ENCODE results near the gene AP4M1. TPM values are rescaled to one million over a fixed set of nuclear protein-coding genes. Genes with fewer than 3 reads are reported as not detected.

AP4M1 gene
- total and polyA plus RNA-seq, 7 donors, result 8.8 to 19.2 (median 12.0) TPM

DNA sequence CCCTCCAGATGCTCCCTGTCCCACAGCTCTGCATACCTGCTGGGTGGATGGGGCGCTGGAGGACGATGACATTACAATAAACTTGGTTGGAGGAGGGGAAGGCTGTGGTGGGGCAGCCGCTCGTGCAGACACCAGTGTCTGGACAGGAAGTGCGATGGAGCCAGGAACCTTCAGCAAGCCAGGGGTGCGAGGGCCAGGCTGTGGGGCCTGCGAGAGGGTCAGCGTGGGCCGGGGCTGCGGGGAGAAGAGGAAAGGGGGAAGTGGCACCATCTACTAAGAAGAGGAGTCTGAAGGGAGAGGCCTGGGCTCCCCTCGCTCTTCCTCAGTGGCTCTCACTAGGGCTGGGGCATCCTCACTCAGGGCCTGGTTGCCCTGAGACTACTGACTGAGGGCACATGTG lies 6.4 kb downstream of the AP4M1 start:
- Histone ChIP-seq H3K27ac (no peak overlapping the region), H3K36me3 (ENCODE audit: insufficient read depth in 1 of 2, low read depth in 1 of 2) (peaks cover 0 to 96% of the 10 kb centered on the region in 2 donors), H3K4me3 (no peak overlapping the region), H3K4me1 (no peaks in the 10 kb centered on the region), H3K9me3 (no peaks in the 10 kb centered on the region), H3K27me3 (ENCODE audit: insufficient read depth in 3 of 3, low read length in 2 of 3) (no peaks in the 10 kb centered on the region)
- 81 to 90% (median 82%) methylated on average over 10 to 11 of the region's 11 CpGs for WGBS, 3 donors
- no peak for DNase-seq
- TF ChIP-seq, protein P1, sequence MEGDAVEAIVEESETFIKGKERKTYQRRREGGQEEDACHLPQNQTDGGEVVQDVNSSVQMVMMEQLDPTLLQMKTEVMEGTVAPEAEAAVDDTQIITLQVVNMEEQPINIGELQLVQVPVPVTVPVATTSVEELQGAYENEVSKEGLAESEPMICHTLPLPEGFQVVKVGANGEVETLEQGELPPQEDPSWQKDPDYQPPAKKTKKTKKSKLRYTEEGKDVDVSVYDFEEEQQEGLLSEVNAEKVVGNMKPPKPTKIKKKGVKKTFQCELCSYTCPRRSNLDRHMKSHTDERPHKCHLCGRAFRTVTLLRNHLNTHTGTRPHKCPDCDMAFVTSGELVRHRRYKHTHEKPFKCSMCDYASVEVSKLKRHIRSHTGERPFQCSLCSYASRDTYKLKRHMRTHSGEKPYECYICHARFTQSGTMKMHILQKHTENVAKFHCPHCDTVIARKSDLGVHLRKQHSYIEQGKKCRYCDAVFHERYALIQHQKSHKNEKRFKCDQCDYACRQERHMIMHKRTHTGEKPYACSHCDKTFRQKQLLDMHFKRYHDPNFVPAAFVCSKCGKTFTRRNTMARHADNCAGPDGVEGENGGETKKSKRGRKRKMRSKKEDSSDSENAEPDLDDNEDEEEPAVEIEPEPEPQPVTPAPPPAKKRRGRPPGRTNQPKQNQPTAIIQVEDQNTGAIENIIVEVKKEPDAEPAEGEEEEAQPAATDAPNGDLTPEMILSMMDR (IDR thresholded peaks at IDR 0.05), result no peak
- ATAC-seq, result no peak
- intact Hi-C loops (cut with DNase I), result no loop called here

DNA sequence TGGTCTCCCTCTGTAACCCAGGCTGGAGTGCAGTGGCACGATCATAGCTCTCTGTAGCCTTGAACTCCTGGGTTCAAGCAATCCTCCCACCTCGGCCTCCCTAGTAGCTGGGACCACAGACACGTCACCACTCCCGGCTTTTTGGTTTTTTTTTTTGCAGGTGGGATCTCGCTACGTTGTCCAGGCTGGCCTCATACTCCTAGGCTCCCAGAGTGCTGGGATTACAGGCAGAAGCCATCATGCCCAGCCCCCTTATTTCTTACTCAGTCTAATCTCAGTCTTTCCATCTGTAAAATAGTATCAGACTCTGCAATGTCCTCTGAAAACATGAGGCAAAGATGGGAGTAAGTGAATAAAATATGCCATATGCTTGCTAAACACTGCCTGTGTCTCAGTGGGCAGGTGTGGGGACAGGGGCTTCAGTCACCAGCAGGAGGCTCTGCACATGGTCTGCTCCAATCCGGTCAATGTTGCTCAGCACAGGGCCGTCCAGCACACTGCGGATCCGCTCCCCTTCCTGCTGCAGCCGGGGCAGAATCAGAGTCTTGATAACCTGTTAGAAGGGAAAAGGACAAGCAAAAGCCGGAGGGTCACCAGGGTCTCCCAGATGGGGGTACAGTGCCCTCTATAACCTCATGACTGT lies 8.2 kb downstream of the AP4M1 start:
- no peak for DNase-seq
- ATAC-seq, result no peak
- Histone ChIP-seq H3K27ac (no peak overlapping the region), H3K4me3 (no peak overlapping the region), H3K4me1 (no peaks in the 10 kb centered on the region), H3K36me3 (ENCODE audit: insufficient read depth in 1 of 2, low read depth in 1 of 2) (peaks cover 0 to 94% of the 10 kb centered on the region in 2 donors), H3K27me3 (ENCODE audit: insufficient read depth in 3 of 3, low read length in 2 of 3) (no peaks in the 10 kb centered on the region), H3K9me3 (no peaks in the 10 kb centered on the region)
- TF ChIP-seq, protein P1 (IDR thresholded peaks at IDR 0.05), result no peak
- WGBS, 3 donors, result 83 to 87% (median 85%) methylated on average over 12 of the region's 12 CpGs
- intact Hi-C loops (cut with DNase I), result no loop called here

DNA sequence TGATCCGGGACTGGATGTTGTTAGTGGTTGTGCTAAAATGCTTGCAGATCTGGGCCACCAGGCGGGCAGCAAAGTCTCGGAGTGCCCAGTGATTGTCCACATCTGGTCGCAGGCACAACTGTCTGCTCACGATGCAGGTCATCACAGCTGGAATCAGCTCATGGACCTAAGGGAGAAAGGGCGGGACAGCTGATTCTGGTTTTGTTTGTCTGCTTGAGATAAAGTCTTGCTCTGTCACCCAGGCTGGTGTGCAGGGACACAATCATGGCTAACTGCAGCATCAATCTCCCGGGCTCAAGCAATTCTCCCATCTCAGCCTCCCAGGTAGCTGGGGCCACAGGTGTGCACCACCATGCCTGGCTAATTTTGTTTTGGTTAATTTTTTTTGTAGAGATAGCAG lies 9.7 kb downstream of the AP4M1 start:
- ATAC-seq, result no peak
- intact Hi-C loops (cut with DNase I), result no loop called here
- no peak overlapping the region for H3K27ac ChIP-seq
- no peak for DNase-seq
- peaks cover 0 to 78% of the 10 kb centered on the region in 2 donors for H3K36me3 ChIP-seq (ENCODE audit: insufficient read depth in 1 of 2, low read depth in 1 of 2)
- no peaks in the 10 kb centered on the region for H3K4me1 ChIP-seq
- TF ChIP-seq, protein P1 (IDR thresholded peaks at IDR 0.05), result no peak
- H3K4me3 ChIP-seq, result no peak overlapping the region
- WGBS, 3 donors, result 86 to 91% (median 91%) methylated on average over 7 of the region's 7 CpGs
- H3K9me3 ChIP-seq, result no peaks in the 10 kb centered on the region
- no peaks in the 10 kb centered on the region for H3K27me3 ChIP-seq (ENCODE audit: insufficient read depth in 3 of 3, low read length in 2 of 3)

DNA sequence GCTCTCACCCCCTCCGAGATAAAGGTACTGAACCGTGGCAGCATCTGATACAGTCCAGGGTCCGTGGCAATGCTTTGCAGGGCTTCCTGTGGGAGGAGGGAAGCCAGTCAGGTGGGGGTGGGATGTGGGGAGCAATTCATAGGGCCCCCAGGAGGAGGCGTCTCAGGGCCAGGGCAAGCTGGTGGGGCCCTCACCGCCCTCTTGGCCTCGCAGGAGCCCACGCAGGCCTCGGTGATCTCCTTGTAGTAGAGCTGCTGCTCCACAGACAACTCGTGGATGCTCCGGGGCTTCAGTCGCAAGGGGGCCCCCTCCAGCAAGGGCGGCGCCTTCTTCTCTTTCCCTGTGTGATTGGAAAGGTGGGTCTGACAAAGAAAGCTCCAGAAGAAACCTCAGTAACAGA lies 10.5 kb downstream of the AP4M1 start:
- WGBS, 3 donors, result 89 to 93% (median 89%) methylated on average over 13 of the region's 13 CpGs
- DNase-seq (no peak), ATAC-seq (no peak)
- Histone ChIP-seq H3K4me3 (no peak overlapping the region), H3K27ac (no peak overlapping the region), H3K4me1 (no peaks in the 10 kb centered on the region), H3K9me3 (no peaks in the 10 kb centered on the region), H3K27me3 (ENCODE audit: insufficient read depth in 3 of 3, low read length in 2 of 3) (no peaks in the 10 kb centered on the region), H3K36me3 (ENCODE audit: insufficient read depth in 1 of 2, low read depth in 1 of 2) (peaks cover 0 to 74% of the 10 kb centered on the region in 2 donors)
- intact Hi-C loops (cut with DNase I), result no loop called here
- TF ChIP-seq, protein P1 (IDR thresholded peaks at IDR 0.05), result no peak

DNA sequence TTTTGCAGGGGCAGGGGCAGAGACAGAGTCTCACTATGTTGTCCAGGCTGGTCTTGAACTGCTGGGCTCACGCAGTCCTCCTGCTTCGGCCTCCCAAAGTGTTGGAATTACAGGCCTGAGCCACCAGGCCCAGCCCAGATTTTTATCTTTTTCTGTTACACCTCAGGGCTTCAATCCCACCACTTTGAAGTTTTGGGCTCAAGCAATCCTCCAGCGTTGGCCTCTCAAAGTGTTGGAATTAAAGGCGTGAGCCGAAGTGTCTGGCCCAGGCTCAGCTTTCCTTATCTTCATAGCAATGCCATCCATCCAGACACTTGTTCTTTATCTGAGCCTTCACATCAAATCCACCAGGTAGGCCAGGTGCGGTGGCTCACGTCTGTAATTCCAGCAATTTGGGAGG lies 13.6 kb downstream of the AP4M1 start:
- Histone ChIP-seq H3K27ac (no peak overlapping the region), H3K36me3 (ENCODE audit: insufficient read depth in 1 of 2, low read depth in 1 of 2) (peaks cover 0 to 43% of the 10 kb centered on the region in 2 donors), H3K9me3 (no peaks in the 10 kb centered on the region), H3K4me3 (no peak overlapping the region), H3K27me3 (ENCODE audit: insufficient read depth in 3 of 3, low read length in 2 of 3) (no peaks in the 10 kb centered on the region), H3K4me1 (peaks cover 7% of the 10 kb centered on the region)
- ATAC-seq, result no peak
- intact Hi-C loops (cut with DNase I), result no loop called here
- DNase-seq, result no peak
- whole genome bisulfite sequencing, 3 donors, result 92 to 96% (median 96%) methylated on average over 7 of the region's 7 CpGs
- TF ChIP-seq, protein P1 (IDR thresholded peaks at IDR 0.05), result no peak
